Measurements from ENCODE around the gene SECISBP2L. TPM values are rescaled to one million over a fixed set of nuclear protein-coding genes. Genes with fewer than 3 reads are reported as not detected.

SECISBP2L gene
- total RNA-seq, 1 donor from 2014 or later = 38.0 TPM

- DNase-seq (ENCODE audit: extremely low read depth, low read depth, low spot score) = no peak
Observed at GRCh38 chr15:49059491-49059890, 13.2 kb upstream of the SECISBP2L start.

GRCh38 chr15:49058559-49058958 is 12.3 kb upstream of the SECISBP2L start:
- no peak for DNase-seq (ENCODE audit: extremely low read depth, low read depth, low spot score)

- no peak for DNase-seq (ENCODE audit: extremely low read depth, low read depth, low spot score)
Observed at GRCh38 chr15:49055630-49056029, 9.4 kb upstream of the SECISBP2L start.

GRCh38 chr15:49052662-49053061 is 6.4 kb upstream of the SECISBP2L start:
- DNase-seq (ENCODE audit: extremely low read depth, low read depth, low spot score) = no peak

- no peak for DNase-seq (ENCODE audit: extremely low read depth, low read depth, low spot score)
Observed at GRCh38 chr15:49047456-49047855, 1.2 kb upstream of the SECISBP2L start.

GRCh38 chr15:49045751-49046219 is 461 bp downstream of the SECISBP2L start:
- DNase-seq (ENCODE audit: extremely low read depth, low read depth, low spot score) = no peak

GRCh38 chr15:49044766-49045606 is 1.3 kb downstream of the SECISBP2L start:
- no peak for DNase-seq (ENCODE audit: extremely low read depth, low read depth, low spot score)

GRCh38 chr15:49044002-49044401 is 2.2 kb downstream of the SECISBP2L start:
- no peak for DNase-seq (ENCODE audit: extremely low read depth, low read depth, low spot score)

- no peak for DNase-seq (ENCODE audit: extremely low read depth, low read depth, low spot score)
Observed at GRCh38 chr15:49042165-49042564, 4.1 kb downstream of the SECISBP2L start.

- DNase-seq (ENCODE audit: extremely low read depth, low read depth, low spot score) = no peak
Observed at GRCh38 chr15:49041426-49041825, 4.8 kb downstream of the SECISBP2L start.

GRCh38 chr15:49040151-49040550 is 6.1 kb downstream of the SECISBP2L start:
- no peak for DNase-seq (ENCODE audit: extremely low read depth, low read depth, low spot score)

GRCh38 chr15:49038382-49038781 is 7.9 kb downstream of the SECISBP2L start:
- no peak for DNase-seq (ENCODE audit: extremely low read depth, low read depth, low spot score)

- DNase-seq (ENCODE audit: extremely low read depth, low read depth, low spot score) = no peak
Observed at GRCh38 chr15:49037546-49037940, 8.7 kb downstream of the SECISBP2L start.

GRCh38 chr15:49036650-49037545 is 9.3 kb downstream of the SECISBP2L start:
- no peak for DNase-seq (ENCODE audit: extremely low read depth, low read depth, low spot score)

GRCh38 chr15:49035825-49036224 is 10.4 kb downstream of the SECISBP2L start:
- DNase-seq (ENCODE audit: extremely low read depth, low read depth, low spot score) = no peak

GRCh38 chr15:49032601-49033145 is 13.6 kb downstream of the SECISBP2L start:
- no peak for DNase-seq (ENCODE audit: extremely low read depth, low read depth, low spot score)

- DNase-seq (ENCODE audit: extremely low read depth, low read depth, low spot score) = no peak
Observed at GRCh38 chr15:49031804-49032203, 14.4 kb downstream of the SECISBP2L start.

- no peak for DNase-seq (ENCODE audit: extremely low read depth, low read depth, low spot score)
Observed at GRCh38 chr15:49026700-49027099, 19.5 kb downstream of the SECISBP2L start.

- no peak for DNase-seq (ENCODE audit: extremely low read depth, low read depth, low spot score)
Observed at GRCh38 chr15:49024840-49025239, 21.4 kb downstream of the SECISBP2L start.

- DNase-seq (ENCODE audit: extremely low read depth, low read depth, low spot score) = no peak
Observed at GRCh38 chr15:49023354-49023753, 22.9 kb downstream of the SECISBP2L start.

- DNase-seq (ENCODE audit: extremely low read depth, low read depth, low spot score) = no peak
Observed at GRCh38 chr15:49015896-49016295, 30.4 kb downstream of the SECISBP2L start.

All from glomerular endothelial cell (primary cell).